HL-60 (cell line): Measurements from ENCODE around the gene ACACA.

ENCODE experiments used
- POLR2AphosphoS5 ChIP-seq: IDR thresholded peaks from 2 replicates; pipeline ENCODE4 v1.6.1; 2012; ENCODE audit warnings: low read depth
- TF ChIP-seq, protein P1 (sequence below): IDR thresholded peaks from one replicate; pipeline ENCODE4 v1.5.1; 2011; ENCODE audit warnings: low read length, control low read depth, inconsistent platforms; ENCODE audit not compliant: insufficient read depth

DNA sequence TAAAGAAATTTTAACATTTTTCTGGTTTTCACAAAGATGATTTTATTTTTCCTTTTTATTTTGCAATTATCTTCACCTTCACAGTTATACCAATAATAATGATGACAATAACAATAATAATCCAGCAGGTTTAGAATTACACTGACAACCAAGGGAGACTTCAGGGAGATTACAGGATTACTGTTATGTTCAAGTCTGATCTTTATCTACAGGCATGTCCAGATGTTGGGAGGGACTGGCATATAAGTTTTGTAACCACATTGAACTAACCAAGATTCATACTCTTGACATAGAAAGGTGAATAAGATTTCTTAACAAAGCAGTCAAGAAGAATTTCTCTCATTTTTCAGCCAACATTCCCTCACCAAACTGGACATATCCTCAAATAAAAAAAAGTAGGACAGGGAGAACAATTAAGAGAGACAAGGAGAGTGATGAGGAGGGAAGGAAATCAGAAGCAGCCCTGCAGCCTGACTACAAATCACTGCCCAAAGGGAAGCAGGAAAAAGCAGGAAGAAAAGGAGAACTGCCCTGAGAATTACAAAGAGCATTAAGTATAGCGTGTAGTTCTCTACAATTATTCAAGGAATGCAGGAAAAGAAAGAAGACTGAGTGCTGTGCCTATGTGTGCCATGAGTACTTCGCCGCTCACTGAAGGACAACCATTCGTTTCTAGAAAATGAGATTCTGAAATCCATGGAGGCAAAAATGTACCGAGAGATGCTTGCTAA, 186.6 kb downstream of the ACACA start:
- TF ChIP-seq, protein P1, sequence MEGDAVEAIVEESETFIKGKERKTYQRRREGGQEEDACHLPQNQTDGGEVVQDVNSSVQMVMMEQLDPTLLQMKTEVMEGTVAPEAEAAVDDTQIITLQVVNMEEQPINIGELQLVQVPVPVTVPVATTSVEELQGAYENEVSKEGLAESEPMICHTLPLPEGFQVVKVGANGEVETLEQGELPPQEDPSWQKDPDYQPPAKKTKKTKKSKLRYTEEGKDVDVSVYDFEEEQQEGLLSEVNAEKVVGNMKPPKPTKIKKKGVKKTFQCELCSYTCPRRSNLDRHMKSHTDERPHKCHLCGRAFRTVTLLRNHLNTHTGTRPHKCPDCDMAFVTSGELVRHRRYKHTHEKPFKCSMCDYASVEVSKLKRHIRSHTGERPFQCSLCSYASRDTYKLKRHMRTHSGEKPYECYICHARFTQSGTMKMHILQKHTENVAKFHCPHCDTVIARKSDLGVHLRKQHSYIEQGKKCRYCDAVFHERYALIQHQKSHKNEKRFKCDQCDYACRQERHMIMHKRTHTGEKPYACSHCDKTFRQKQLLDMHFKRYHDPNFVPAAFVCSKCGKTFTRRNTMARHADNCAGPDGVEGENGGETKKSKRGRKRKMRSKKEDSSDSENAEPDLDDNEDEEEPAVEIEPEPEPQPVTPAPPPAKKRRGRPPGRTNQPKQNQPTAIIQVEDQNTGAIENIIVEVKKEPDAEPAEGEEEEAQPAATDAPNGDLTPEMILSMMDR, result no peak
- TF ChIP-seq POLR2AphosphoS5, result no peak
